Ishikawa (cell line): ENCODE data around the gene CSF2.

ENCODE experiments used
- CREB1 ChIP-seq: IDR thresholded peaks from 2 replicates; pipeline ENCODE4 v1.6.1; 2012; ENCODE audit warnings: low read depth
- EP300 ChIP-seq: IDR thresholded peaks from 2 replicates; pipeline ENCODE4 v1.6.1; 2012; ENCODE audit warnings: borderline replicate concordance
- NFIC ChIP-seq: IDR thresholded peaks from 2 replicates; pipeline ENCODE4 v1.6.1; 2012
- RAD21 ChIP-seq: IDR thresholded peaks from 2 replicates; pipeline ENCODE4 v1.6.1; 2012; ENCODE audit warnings: low read depth
- TAF1 ChIP-seq: IDR thresholded peaks from 2 replicates; pipeline ENCODE4 v1.6.1; 2012; ENCODE audit warnings: low read depth, mild to moderate bottlenecking
- ZBTB7A ChIP-seq: IDR thresholded peaks from 2 replicates; pipeline ENCODE4 v1.6.1; 2012; ENCODE audit warnings: low read depth
- TF ChIP-seq, protein P1 (sequence below): IDR thresholded peaks from 2 replicates; pipeline ENCODE4 v1.6.1; 2012
- TF ChIP-seq, protein P2 (sequence below): IDR thresholded peaks from 2 replicates; pipeline ENCODE4 v1.6.1; 2012; ENCODE audit warnings: low read depth, mild to moderate bottlenecking
- TF ChIP-seq, protein P3 (sequence below): IDR thresholded peaks from 2 replicates; pipeline ENCODE4 v1.6.1; 2012

GRCh38 chr5:132066871-132067270 lies 6.7 kb upstream of the CSF2 start:
- TF ChIP-seq ZBTB7A (no peak), TAF1 (no peak), RAD21 (no peak), CREB1 (no peak), EP300 (no peak), NFIC (no peak)
- TF ChIP-seq, protein P1, sequence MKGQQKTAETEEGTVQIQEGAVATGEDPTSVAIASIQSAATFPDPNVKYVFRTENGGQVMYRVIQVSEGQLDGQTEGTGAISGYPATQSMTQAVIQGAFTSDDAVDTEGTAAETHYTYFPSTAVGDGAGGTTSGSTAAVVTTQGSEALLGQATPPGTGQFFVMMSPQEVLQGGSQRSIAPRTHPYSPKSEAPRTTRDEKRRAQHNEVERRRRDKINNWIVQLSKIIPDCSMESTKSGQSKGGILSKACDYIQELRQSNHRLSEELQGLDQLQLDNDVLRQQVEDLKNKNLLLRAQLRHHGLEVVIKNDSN, result no peak
- TF ChIP-seq, protein P2, sequence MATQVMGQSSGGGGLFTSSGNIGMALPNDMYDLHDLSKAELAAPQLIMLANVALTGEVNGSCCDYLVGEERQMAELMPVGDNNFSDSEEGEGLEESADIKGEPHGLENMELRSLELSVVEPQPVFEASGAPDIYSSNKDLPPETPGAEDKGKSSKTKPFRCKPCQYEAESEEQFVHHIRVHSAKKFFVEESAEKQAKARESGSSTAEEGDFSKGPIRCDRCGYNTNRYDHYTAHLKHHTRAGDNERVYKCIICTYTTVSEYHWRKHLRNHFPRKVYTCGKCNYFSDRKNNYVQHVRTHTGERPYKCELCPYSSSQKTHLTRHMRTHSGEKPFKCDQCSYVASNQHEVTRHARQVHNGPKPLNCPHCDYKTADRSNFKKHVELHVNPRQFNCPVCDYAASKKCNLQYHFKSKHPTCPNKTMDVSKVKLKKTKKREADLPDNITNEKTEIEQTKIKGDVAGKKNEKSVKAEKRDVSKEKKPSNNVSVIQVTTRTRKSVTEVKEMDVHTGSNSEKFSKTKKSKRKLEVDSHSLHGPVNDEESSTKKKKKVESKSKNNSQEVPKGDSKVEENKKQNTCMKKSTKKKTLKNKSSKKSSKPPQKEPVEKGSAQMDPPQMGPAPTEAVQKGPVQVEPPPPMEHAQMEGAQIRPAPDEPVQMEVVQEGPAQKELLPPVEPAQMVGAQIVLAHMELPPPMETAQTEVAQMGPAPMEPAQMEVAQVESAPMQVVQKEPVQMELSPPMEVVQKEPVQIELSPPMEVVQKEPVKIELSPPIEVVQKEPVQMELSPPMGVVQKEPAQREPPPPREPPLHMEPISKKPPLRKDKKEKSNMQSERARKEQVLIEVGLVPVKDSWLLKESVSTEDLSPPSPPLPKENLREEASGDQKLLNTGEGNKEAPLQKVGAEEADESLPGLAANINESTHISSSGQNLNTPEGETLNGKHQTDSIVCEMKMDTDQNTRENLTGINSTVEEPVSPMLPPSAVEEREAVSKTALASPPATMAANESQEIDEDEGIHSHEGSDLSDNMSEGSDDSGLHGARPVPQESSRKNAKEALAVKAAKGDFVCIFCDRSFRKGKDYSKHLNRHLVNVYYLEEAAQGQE, result no peak
- TF ChIP-seq, protein P3, sequence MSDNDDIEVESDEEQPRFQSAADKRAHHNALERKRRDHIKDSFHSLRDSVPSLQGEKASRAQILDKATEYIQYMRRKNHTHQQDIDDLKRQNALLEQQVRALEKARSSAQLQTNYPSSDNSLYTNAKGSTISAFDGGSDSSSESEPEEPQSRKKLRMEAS, result no peak
